MM.1S (cell line): ENCODE measurements around the gene KCNT1.

Experiments
- DNase-seq: peaks from one replicate; pipeline ENCODE4 v3.0.0-alpha.2; 2015
- H2AFZ ChIP-seq: fragments of 300-600 bp; sonication (generic); 2 replicates; pipeline ENCODE4 v1.6.0; 2016; ENCODE audit warnings: antibody characterized with exemption, low read length
- H3F3A ChIP-seq: fragments of 300-600 bp; sonication (generic); 2 replicates; pipeline ENCODE4 v1.6.1; 2016; ENCODE audit warnings: mild to moderate bottlenecking, antibody characterized with exemption, low read length, moderate library complexity, mixed read lengths; ENCODE audit not compliant: insufficient read depth
- H3K27ac ChIP-seq: fragments of 300-600 bp; sonication (generic); 2 replicates; pipeline ENCODE4 v1.5.1; 2016; ENCODE audit warnings: mild to moderate bottlenecking, low read length
- H3K27me3 ChIP-seq: fragments of 300-600 bp; sonication (generic); replicated peaks from 2 replicates; pipeline ENCODE4 v1.6.0; 2016; ENCODE audit warnings: low read length; ENCODE audit not compliant: insufficient read depth
- H3K36me3 ChIP-seq: fragments of 300-600 bp; sonication (generic); replicated peaks from 2 replicates; pipeline ENCODE4 v1.6.1; 2016; ENCODE audit warnings: mild to moderate bottlenecking, low read length, mixed read lengths; ENCODE audit not compliant: insufficient read depth
- H3K4me1 ChIP-seq: fragments of 300-600 bp; sonication (generic); 2 replicates; pipeline ENCODE4 v1.6.1; 2016; ENCODE audit warnings: low read length, mixed read lengths
- H3K4me2 ChIP-seq: fragments of 300-600 bp; sonication (generic); 2 replicates; pipeline ENCODE4 v1.6.0; 2016; ENCODE audit warnings: low read depth, low read length
- H3K4me3 ChIP-seq: fragments of 300-600 bp; sonication (generic); 2 replicates; pipeline ENCODE4 v1.5.1; 2016; ENCODE audit warnings: low read length, mixed read lengths
- H3K79me2 ChIP-seq: fragments of 300-600 bp; sonication (generic); 2 replicates; pipeline ENCODE4 v1.6.1; 2016; ENCODE audit warnings: mixed run types, low read length, mixed read lengths
- H3K9ac ChIP-seq: fragments of 300-600 bp; sonication (generic); 2 replicates; pipeline ENCODE4 v1.6.1; 2016; ENCODE audit warnings: low read length, mixed read lengths
- H3K9me2 ChIP-seq: fragments of 300-600 bp; sonication (generic); replicated peaks from 2 replicates; pipeline ENCODE4 v1.6.1; 2016; ENCODE audit warnings: mild to moderate bottlenecking, low read length, mixed read lengths; ENCODE audit not compliant: insufficient read depth
- H3K9me3 ChIP-seq: fragments of 300-600 bp; sonication (generic); replicated peaks from 2 replicates; pipeline ENCODE4 v1.6.1; 2016; ENCODE audit warnings: mild to moderate bottlenecking, low read length, mixed read lengths; ENCODE audit not compliant: insufficient read depth
- H4K20me1 ChIP-seq: fragments of 300-600 bp; sonication (generic); 2 replicates; pipeline ENCODE4 v1.6.1; 2016; ENCODE audit warnings: mild to moderate bottlenecking, low read length, moderate library complexity, mixed read lengths; ENCODE audit not compliant: insufficient read depth
- CTCF ChIP-seq: fragments of 300-600 bp; sonication (generic); IDR thresholded peaks from 2 replicates; pipeline ENCODE4 v1.5.1; 2016; ENCODE audit warnings: antibody characterized with exemption, low read length, mixed read lengths
- EZH2 ChIP-seq: fragments of 300-600 bp; sonication (generic); optimal IDR thresholded peaks from 2 replicates; pipeline ENCODE3; 2017; ENCODE audit warnings: low read depth, mild to moderate bottlenecking, antibody characterized with exemption, low read length, mixed read lengths
- EZH2phosphoT487 ChIP-seq: fragments of 300-600 bp; sonication (generic); IDR thresholded peaks from 2 replicates; pipeline ENCODE4 v1.6.1; 2018; ENCODE audit warnings: antibody characterized with exemption, low read length

Gene KCNT1

DNA sequence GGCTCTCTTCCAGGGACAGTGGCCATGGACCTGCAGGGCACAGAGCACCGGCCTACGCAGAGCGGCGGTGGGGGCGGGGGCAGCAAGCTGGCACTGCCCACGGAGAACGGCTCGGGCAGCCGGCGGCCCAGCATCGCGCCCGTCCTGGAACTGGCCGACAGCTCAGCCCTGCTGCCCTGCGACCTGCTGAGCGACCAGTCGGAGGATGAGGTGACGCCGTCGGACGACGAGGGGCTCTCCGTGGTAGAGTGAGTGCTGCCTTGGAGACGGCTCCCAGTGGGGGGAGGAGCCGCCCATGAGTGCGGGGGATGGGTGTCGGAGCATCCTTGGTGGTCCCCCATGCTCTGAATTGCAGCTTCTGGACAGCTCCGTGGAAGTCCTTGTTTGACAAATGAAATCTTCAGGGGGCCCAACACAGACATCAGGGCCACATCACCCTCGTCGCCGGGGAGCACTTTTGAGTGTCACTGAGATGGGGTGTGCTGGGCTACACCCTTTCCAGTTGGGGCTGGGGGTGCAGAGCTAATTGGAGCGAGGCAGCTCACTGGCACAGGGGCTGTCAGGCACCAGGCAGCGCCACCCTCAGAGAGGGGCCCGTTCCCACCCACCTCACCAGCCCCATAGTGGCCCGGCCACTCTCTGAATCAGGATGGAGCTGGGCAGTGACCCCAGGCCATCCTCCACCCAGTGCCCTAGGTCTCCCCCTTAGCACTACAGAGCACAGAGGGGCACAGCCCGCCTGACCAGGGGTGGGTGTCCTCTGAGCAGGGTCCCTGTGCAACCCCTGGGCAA lies 70.9 kb downstream of the KCNT1 start:
- Histone ChIP-seq H4K20me1 (no peaks in the 10 kb centered on the region), H3K36me3 (no peaks in the 10 kb centered on the region), H2AFZ (no peak overlapping the region), H3K9me3 (no peaks in the 10 kb centered on the region), H3K4me3 (no peak overlapping the region), H3K79me2 (no peaks in the 10 kb centered on the region), H3K4me2 (no peak overlapping the region), H3K4me1 (no peaks in the 10 kb centered on the region), H3K27me3 (peaks cover 67% of the 10 kb centered on the region), H3F3A (no peaks in the 10 kb centered on the region), H3K9me2 (no peaks in the 10 kb centered on the region), H3K27ac (no peak overlapping the region), H3K9ac (no peak overlapping the region)
- TF ChIP-seq CTCF (no peak), EZH2phosphoT487 (no peak), EZH2 (no peak)
- DNase-seq: no peak

GRCh38 chr9:135773530-135774238 lies 71.7 kb downstream of the KCNT1 start:
- Histone ChIP-seq H3K4me1 (no peaks in the 10 kb centered on the region), H3K79me2 (no peaks in the 10 kb centered on the region), H2AFZ (no peak overlapping the region), H3K4me3 (no peak overlapping the region), H3F3A (no peaks in the 10 kb centered on the region), H3K27ac (no peak overlapping the region), H3K9ac (no peak overlapping the region), H3K9me2 (no peaks in the 10 kb centered on the region), H3K36me3 (no peaks in the 10 kb centered on the region), H3K4me2 (no peak overlapping the region), H3K27me3 (peaks cover 75% of the 10 kb centered on the region), H3K9me3 (no peaks in the 10 kb centered on the region), H4K20me1 (no peaks in the 10 kb centered on the region)
- TF ChIP-seq EZH2 (no peak), CTCF (no peak), EZH2phosphoT487 (no peak)
- DNase-seq: no peak

DNA sequence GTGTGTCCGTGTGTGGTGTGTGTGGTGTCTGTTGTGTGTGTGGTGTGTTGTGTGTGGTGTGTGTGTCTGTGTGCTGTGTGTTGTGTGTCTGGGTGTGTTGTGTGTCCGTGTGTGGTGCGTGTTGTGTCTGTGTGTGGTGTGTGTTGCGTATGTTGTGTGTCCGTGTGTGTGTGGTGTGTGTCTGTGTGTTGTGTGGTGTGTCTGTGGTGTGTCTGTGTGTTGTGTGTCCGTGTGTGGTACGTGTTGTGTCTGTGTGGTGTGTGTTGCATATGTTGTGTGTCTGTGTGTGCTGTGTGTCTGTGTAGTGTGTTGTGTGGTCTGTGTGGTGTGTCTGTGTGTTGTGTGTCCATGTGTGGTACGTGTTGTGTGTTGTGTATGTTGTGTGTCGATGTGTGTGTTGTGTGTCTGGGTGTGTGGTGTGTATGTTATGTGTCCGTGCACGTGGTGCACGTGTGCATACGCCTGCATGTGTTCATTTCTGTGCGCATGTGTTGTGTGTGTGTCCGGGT lies 72.3 kb downstream of the KCNT1 start:
- Histone ChIP-seq H3K9me2 (no peaks in the 10 kb centered on the region), H3K4me2 (no peak overlapping the region), H3K79me2 (no peaks in the 10 kb centered on the region), H3K27me3 (peaks cover 81% of the 10 kb centered on the region), H3K9me3 (no peaks in the 10 kb centered on the region), H3F3A (no peaks in the 10 kb centered on the region), H3K4me3 (no peak overlapping the region), H3K9ac (no peak overlapping the region), H3K4me1 (no peaks in the 10 kb centered on the region), H3K27ac (no peak overlapping the region), H2AFZ (no peak overlapping the region), H4K20me1 (no peaks in the 10 kb centered on the region), H3K36me3 (no peaks in the 10 kb centered on the region)
- no peak for DNase-seq
- TF ChIP-seq CTCF: no peak
- no peak for TF ChIP-seq EZH2phosphoT487
- TF ChIP-seq EZH2: no peak
